Spleen (tissue), 11 donors: ENCODE data around the gene HSD11B1L. TPM values are rescaled to one million over a fixed set of nuclear protein-coding genes. Genes with fewer than 3 reads are reported as not detected.
A peak's percentile ranks its signal among the peaks of the same experiment; 100 is the strongest.

Experiments
- DNase-seq: peaks from one replicate; pipeline ENCODE4 v3.0.0-alpha.2; 2020
- H3K27ac ChIP-seq, 8 donors: fragments of 200-600 bp; sonication (generic) in 7 of 8; 1 replicate in 4 of 8; 2 replicates in 4 of 8; pipeline versions ENCODE4 v1.5.0 to v1.8.0; 2016 to 2021; ENCODE audit warnings: inconsistent platforms in 4 of 8, mild to moderate bottlenecking in 4 of 8, moderate library complexity in 1 of 8
- H3K27me3 ChIP-seq, 7 donors: fragments of 200-600 bp; sonication (generic) in 6 of 7; replicated peaks in 1 of 7; 1 replicate in 4 of 7; 2 replicates in 3 of 7; pipeline versions ENCODE4 v1.5.0 to v1.8.0; 2016 to 2021; ENCODE audit warnings: inconsistent platforms in 3 of 7, mild to moderate bottlenecking in 1 of 7
- H3K36me3 ChIP-seq, 6 donors: fragments of 200-600 bp; sonication (generic) in 5 of 6; 1 replicate in 4 of 6; 2 replicates in 2 of 6; pipeline versions ENCODE4 v1.5.0 to v1.8.0; 2016 to 2021; ENCODE audit warnings: inconsistent platforms in 2 of 6
- H3K4me1 ChIP-seq, 6 donors: fragments of 200-600 bp; sonication (generic) in 5 of 6; 1 replicate in 3 of 6; 2 replicates in 3 of 6; pipeline versions ENCODE4 v1.5.0 to v1.8.0; 2016 to 2021; ENCODE audit warnings: inconsistent platforms in 3 of 6
- H3K4me3 ChIP-seq, 8 donors: fragments of 200-600 bp; sonication (generic) in 7 of 8; 1 replicate in 4 of 8; 2 replicates in 4 of 8; pipeline versions ENCODE4 v1.5.0 to v1.8.0; 2016 to 2021; ENCODE audit warnings: inconsistent platforms in 4 of 8, mild to moderate bottlenecking in 4 of 8, moderate library complexity in 2 of 8
- H3K9me3 ChIP-seq, 8 donors: fragments of 200-600 bp; sonication (generic) in 7 of 8; 1 replicate in 4 of 8; 2 replicates in 4 of 8; pipeline versions ENCODE4 v1.5.0 to v1.8.0; 2016 to 2021; ENCODE audit warnings: inconsistent platforms in 4 of 8
- CTCF ChIP-seq, 11 experiments: fragments of 200-600 bp in 7 of 11; fragments of 450-650 bp in 4 of 11; sonication (generic) in 4 of 11; IDR thresholded peaks in 8 of 11; conservative IDR thresholded peaks in 3 of 11; 1 replicate in 7 of 11; 2 replicates in 4 of 11; pipeline versions ENCODE4 v1.4.0 to v1.8.0; 2016 to 2021; ENCODE audit warnings: antibody characterized with exemption in 11 of 11, inconsistent platforms in 4 of 11, mild to moderate bottlenecking in 1 of 11
- POLR2A ChIP-seq, 3 donors: fragments of 450-650 bp; IDR thresholded peaks; one replicate each; pipeline ENCODE4 v1.5.1; 2017; ENCODE audit warnings: antibody characterized with exemption in 3 of 3, mild to moderate bottlenecking in 1 of 3
- POLR2AphosphoS5 ChIP-seq, 3 donors: sonication (generic); formaldehyde crosslinking; IDR thresholded peaks; one replicate each; pipeline ENCODE4 v1.5.1; 2017; ENCODE audit warnings: antibody characterized with exemption in 3 of 3
- WGBS, 5 donors: extraction: QIAGEN DNeasy Blood & Tissue Kit in 3 of 5; methylation state at CpG; one replicate each; pipeline versions ENCODE4 v1.1.5 to v1.1.7; 2013 to 2018; 5-methylcytosine and 5-hydroxymethylcytosine counted together
- intact Hi-C: fragments of 100-400 bp; cut with DNase I; formaldehyde crosslinking; loops from one replicate; pipeline ENCODE4 v1.15.0; 2023; ENCODE audit warnings: low total_unique reads
- polyA plus RNA-seq, 3 donors: library from polyadenylated mRNA; stranded (reverse); fragments of 200-250 nt; gene quantifications; one replicate each; pipeline ENCODE4 v1.2.1, GENCODE V29; 2013
- total RNA-seq, 7 donors: library from RNA; depleted of rRNA in 3 of 7; stranded (reverse); fragments of >200 nt in 3 of 7; fragmentation: NEBNext Ultra II Directional in 4 of 7; extraction: Animal tissue kit (Norgen Biotek cat#: 25700) in 4 of 7; gene quantifications; one replicate each; pipeline versions ENCODE4 v1.1.0 to v1.2.1, GENCODE V29; 2016 to 2021
- donor health status: healthy with polysubstance abuse.
- donor health status: DM: no; HTN: no; CAD: no; lungs with moderate emphysema.
- donor health status: DM: no; HTN: no; CAD: no.
- donor health status: Bipolar disorder and iron deficiency.
- donor health status: healthy.
- donor health status: DM: no; HTN: no; CAD: no.
- donor health status: DM: yes; HTN: yes; CAD: no.

HSD11B1L gene
- total and polyA plus RNA-seq, 10 donors: 1.9 to 8.8 (median 3.6) TPM

GRCh38 chr19:5679289-5680083 lies 1.3 kb upstream of the HSD11B1L start:
- no peak for TF ChIP-seq POLR2A (IDR thresholded peaks at IDR 0.05)
- no peak for TF ChIP-seq POLR2AphosphoS5 (IDR thresholded peaks at IDR 0.05)
- no peak for TF ChIP-seq CTCF (IDR thresholded peaks at IDR 0.05 in 8 of 11, conservative IDR thresholded peaks at IDR 0.05 in 3 of 11)
- peaks cover 12 to 33% (median 21%) of the 10 kb centered on the region in 6 donors for H3K4me1 ChIP-seq
- peaks cover 0 to 21% (median 6%) of the 10 kb centered on the region in 6 donors for H3K36me3 ChIP-seq
- intact Hi-C loops: loop anchor here (10.0 kb wide), 1 partner anchor 55 kb away; the partner anchor contains the start of genes SAFB and SAFB2
- peak overlapping the region; percentile 84 to 94 (median 94) for H3K27ac ChIP-seq
- H3K4me3 ChIP-seq: peak overlapping the region; percentile 54 to 97 (median 88)
- 29 to 55% (median 37%) methylated on average over 11 to 26 of the region's 26 CpGs for WGBS, 5 donors
- DNase-seq: peak; percentile 90
- H3K9me3 ChIP-seq: no peaks in the 10 kb centered on the region
- H3K27me3 ChIP-seq: no peaks in the 10 kb centered on the region

DNA sequence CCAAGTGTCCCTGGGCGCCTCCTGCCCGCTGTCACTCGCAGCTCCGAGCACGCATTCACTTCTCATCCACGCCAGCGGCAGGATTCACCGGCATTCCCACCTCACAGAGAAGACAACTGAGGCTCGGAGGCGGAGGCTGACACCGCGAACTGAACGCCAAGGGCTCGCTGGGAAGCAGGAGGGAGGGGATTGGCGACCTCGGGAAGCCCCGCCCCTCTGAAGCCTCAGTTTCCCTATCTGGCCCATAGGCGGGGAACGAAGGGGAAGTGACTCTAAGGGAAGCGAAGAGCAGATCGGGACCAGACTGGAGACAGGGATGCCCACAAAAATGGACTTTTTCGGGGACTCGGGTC lies 767 bp upstream of the HSD11B1L start:
- intact Hi-C loops: no loop called here
- H3K9me3 ChIP-seq: no peaks in the 10 kb centered on the region
- H3K4me3 ChIP-seq: peak overlapping the region; percentile 54 to 97 (median 88)
- H3K27ac ChIP-seq: peak overlapping the region; percentile 84 to 94 (median 94)
- 0 to 1% (median 0%) methylated on average over 15 to 23 of the region's 23 CpGs for WGBS, 5 donors
- H3K4me1 ChIP-seq: peaks cover 12 to 33% (median 21%) of the 10 kb centered on the region in 6 donors
- H3K27me3 ChIP-seq: no peaks in the 10 kb centered on the region
- DNase-seq: peak; percentile 90
- TF ChIP-seq CTCF (IDR thresholded peaks at IDR 0.05 in 8 of 11, conservative IDR thresholded peaks at IDR 0.05 in 3 of 11) (no peak), POLR2A (IDR thresholded peaks at IDR 0.05) (no peak), POLR2AphosphoS5 (IDR thresholded peaks at IDR 0.05) (no peak)
- H3K36me3 ChIP-seq: peaks cover 0 to 21% (median 6%) of the 10 kb centered on the region in 6 donors

- H3K27ac ChIP-seq: peak overlapping the region in 5 of 8 donors; percentile 84 to 94 (median 93)
- H3K36me3 ChIP-seq: peaks cover 0 to 21% (median 6%) of the 10 kb centered on the region in 6 donors
- H3K9me3 ChIP-seq: no peaks in the 10 kb centered on the region
- DNase-seq: no peak
- TF ChIP-seq POLR2A (IDR thresholded peaks at IDR 0.05) (no peak), POLR2AphosphoS5 (IDR thresholded peaks at IDR 0.05) (no peak), CTCF (IDR thresholded peaks at IDR 0.05 in 8 of 11, conservative IDR thresholded peaks at IDR 0.05 in 3 of 11) (no peak)
- peaks cover 12 to 42% (median 28%) of the 10 kb centered on the region in 6 donors for H3K4me1 ChIP-seq
- peak overlapping the region in 7 of 8 donors; percentile 54 to 97 (median 85) for H3K4me3 ChIP-seq
- WGBS, 5 donors: 65 to 68% (median 68%) methylated on average over 17 of the region's 17 CpGs
- no peaks in the 10 kb centered on the region for H3K27me3 ChIP-seq
- intact Hi-C loops: no loop called here
Observed at GRCh38 chr19:5681391-5682106, 722 bp downstream of the HSD11B1L start.

GRCh38 chr19:5682107-5682482 lies 1.3 kb downstream of the HSD11B1L start:
- no peak overlapping the region for H3K4me3 ChIP-seq
- peaks cover 0 to 16% (median 6%) of the 10 kb centered on the region in 6 donors for H3K36me3 ChIP-seq
- H3K27ac ChIP-seq: no peak overlapping the region
- WGBS, 5 donors: 86 to 94% (median 89%) methylated on average over 3 of the region's 3 CpGs
- no peak for DNase-seq
- intact Hi-C loops: no loop called here
- H3K27me3 ChIP-seq: no peaks in the 10 kb centered on the region
- no peaks in the 10 kb centered on the region for H3K9me3 ChIP-seq
- peaks cover 14 to 47% (median 30%) of the 10 kb centered on the region in 6 donors for H3K4me1 ChIP-seq
- no peak for TF ChIP-seq CTCF (IDR thresholded peaks at IDR 0.05 in 8 of 11, conservative IDR thresholded peaks at IDR 0.05 in 3 of 11)
- no peak for TF ChIP-seq POLR2A (IDR thresholded peaks at IDR 0.05)
- TF ChIP-seq POLR2AphosphoS5 (IDR thresholded peaks at IDR 0.05): no peak
